Left cardiac atrium (tissue), 4 donors: ENCODE results near the gene CTBP2. TPM values are rescaled to one million over a fixed set of nuclear protein-coding genes. Genes with fewer than 3 reads are reported as not detected.
"Not testable (repeated sequence)": the region's sequence is repeated elsewhere in the genome, so short reads cannot be mapped to it uniquely, and the experiment has no call there.

Source experiments
- ATAC-seq, 2 donors: fragments of 200-7000 bp; cut with Tn5 transposase; one replicate each; pipeline ENCODE4 v1.9.1; 2020; ENCODE audit warnings: mild to moderate bottlenecking in 2 of 2, moderate library complexity in 2 of 2
- DNase-seq: peaks from one replicate; pipeline ENCODE4 v3.0.0-alpha.2; 2020
- intact Hi-C, 2 donors: fragments of 100-400 bp; cut with DNase I; formaldehyde crosslinking; loops; one replicate each; pipeline versions ENCODE4 v1.14.1 to v1.15.1; 2022 to 2023
- total RNA-seq, 2 donors: library from RNA; stranded (reverse); fragmentation: NEBNext Ultra II Directional; extraction: Animal tissue kit (Norgen Biotek cat#: 25700); gene quantifications; one replicate each; pipeline ENCODE4 v1.2.1, GENCODE V29; 2021
- donor health status: DM: no; HTN: yes; CAD: no.
- donor health status: DM: no; HTN: yes; CAD: no; lungs with severe emphysema.
- donor health status: DM: yes; HTN: yes; CAD: no.
- donor health status: Dilated cardiomyopathy.

Gene CTBP2
- total RNA-seq, 2 donors from 2014 or later, result 30.8 to 36.8 TPM

- ATAC-seq (no peak), DNase-seq (no peak)
- intact Hi-C loops, result no loop called here
Observed at GRCh38 chr10:125187238-125188194, 27.2 kb upstream of the CTBP2 start.

- intact Hi-C loops, result no loop called here
- ATAC-seq, result no peak
- no peak for DNase-seq
Observed at GRCh38 chr10:125186431-125187170, 26.2 kb upstream of the CTBP2 start.

GRCh38 chr10:125179107-125179506 is 18.7 kb upstream of the CTBP2 start:
- DNase-seq, intact Hi-C loops: not testable (repeated sequence)

GRCh38 chr10:125177641-125178640 is 17.6 kb upstream of the CTBP2 start:
- ATAC-seq (no peak), DNase-seq (no peak)
- intact Hi-C loops, result no loop called here

More at GRCh38 chr10:125179107-125179506, 18.7 kb upstream of the CTBP2 start:
- not testable (repeated sequence) for ATAC-seq

- intact Hi-C loops, result no loop called here
- ATAC-seq (peak in 1 of 2 donors; percentile 29), DNase-seq (no peak)
Observed at GRCh38 chr10:125175807-125176206, 15.4 kb upstream of the CTBP2 start.

GRCh38 chr10:125174360-125174759 is 14.0 kb upstream of the CTBP2 start:
- intact Hi-C loops, result no loop called here
- DNase-seq (no peak), ATAC-seq (no peak)

- ATAC-seq, result no peak
- DNase-seq, result no peak
- intact Hi-C loops, result no loop called here
Observed at GRCh38 chr10:125172694-125173093, 12.3 kb upstream of the CTBP2 start.

- DNase-seq, result no peak
- ATAC-seq, result no peak
- intact Hi-C loops, result no loop called here
Observed at GRCh38 chr10:125171402-125172306, 11.3 kb upstream of the CTBP2 start.

- intact Hi-C loops, result loop anchor here (10.0 kb wide), 3 partner anchors 155 to 205 kb away; no protein-coding TSS in a partner anchor
- ATAC-seq, result no peak
- DNase-seq, result no peak
Observed at GRCh38 chr10:125169915-125170314, 9.6 kb upstream of the CTBP2 start.

- no peak for ATAC-seq
- intact Hi-C loops, result loop anchor here (10.0 kb wide), 3 partner anchors 156 to 206 kb away; no protein-coding TSS in a partner anchor
- no peak for DNase-seq
Observed at GRCh38 chr10:125169279-125169678, 8.9 kb upstream of the CTBP2 start.

- ATAC-seq, result no peak
- intact Hi-C loops, result loop anchor here (10.0 kb wide), 3 partner anchors 158 to 208 kb away; no protein-coding TSS in a partner anchor
- DNase-seq, result no peak
Observed at GRCh38 chr10:125166658-125167057, 6.3 kb upstream of the CTBP2 start.

- no peak for ATAC-seq
- intact Hi-C loops, result loop anchor here (10.0 kb wide), 3 partner anchors 159 to 209 kb away; no protein-coding TSS in a partner anchor
- DNase-seq, result no peak
Observed at GRCh38 chr10:125165584-125166573, 5.5 kb upstream of the CTBP2 start.

GRCh38 chr10:125164421-125164820 is 4.1 kb upstream of the CTBP2 start:
- ATAC-seq (no peak), DNase-seq (no peak)
- intact Hi-C loops, result loop anchor here (10.0 kb wide), 3 partner anchors 160 to 210 kb away; no protein-coding TSS in a partner anchor

- intact Hi-C loops, result loop anchor here (10.0 kb wide), 3 partner anchors 161 to 211 kb away; no protein-coding TSS in a partner anchor
- DNase-seq (no peak), ATAC-seq (no peak)
Observed at GRCh38 chr10:125163803-125164202, 3.4 kb upstream of the CTBP2 start.

GRCh38 chr10:125163312-125163711 is 2.9 kb upstream of the CTBP2 start:
- not testable (repeated sequence) for ATAC-seq, DNase-seq
- intact Hi-C loops, result loop anchor here (10.0 kb wide), 3 partner anchors 161 to 211 kb away; no protein-coding TSS in a partner anchor
